ENCODE results near the gene ELF2.
A peak's percentile ranks its signal among the peaks of the same experiment; 100 is the strongest.
"Not testable (repeated sequence)": the region's sequence is repeated elsewhere in the genome, so short reads cannot be mapped to it uniquely, and the experiment has no call there.

ELF2 gene

GRCh38 chr4:139018501-139018900, 158.5 kb downstream of the ELF2 start:
- DNase-seq = peak in 1 of 3 donors; percentile 20

- DNase-seq = peak in 1 of 3 donors; percentile 39
These were observed 159.2 kb downstream of the ELF2 start for GRCh38 chr4:139017861-139018260.

- peak in 2 of 3 donors; percentile 57 to 66 for DNase-seq
These were observed 161.0 kb downstream of the ELF2 start for GRCh38 chr4:139015948-139016471.

DNA sequence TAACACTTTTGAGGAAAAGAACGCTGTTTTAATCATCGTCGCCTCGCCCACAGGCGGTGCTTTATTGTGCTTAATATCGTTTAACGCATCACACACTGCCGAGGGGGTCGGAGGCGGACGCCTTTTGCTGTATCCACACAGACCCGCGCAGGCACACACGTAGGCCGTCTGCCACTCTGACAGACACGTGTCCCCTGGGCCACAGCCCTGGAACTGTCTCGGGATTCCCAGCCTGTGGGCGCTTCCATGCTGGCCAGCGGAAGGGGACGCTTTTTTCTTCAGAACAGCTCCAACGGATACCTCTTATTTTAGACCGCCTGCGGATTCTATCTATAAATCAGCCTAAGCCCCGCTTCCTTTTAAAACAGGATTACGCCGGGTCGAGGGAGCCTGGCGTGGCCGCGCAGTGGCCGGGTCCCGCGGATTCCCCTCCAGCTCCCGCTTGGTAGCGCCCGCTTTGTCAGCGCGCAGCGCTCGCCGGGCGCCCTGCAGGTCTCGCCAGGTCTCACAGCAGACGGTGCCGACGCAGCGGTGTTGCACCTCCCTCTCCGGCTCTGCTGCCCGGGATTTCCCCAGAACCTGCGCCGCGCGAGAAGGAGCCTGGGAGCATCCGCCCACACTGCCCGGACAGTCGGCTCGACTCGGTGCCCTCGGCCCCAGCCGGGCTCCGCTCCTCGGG, 161.6 kb downstream of the ELF2 start, which contains the start of gene NOCT:
TSS of gene NOCT (plus strand) at position 513 of the 679 bp plus-strand sequence. CDS start 201 bp downstream, outside the sequence.
- peak; percentile 98 for DNase-seq

DNA sequence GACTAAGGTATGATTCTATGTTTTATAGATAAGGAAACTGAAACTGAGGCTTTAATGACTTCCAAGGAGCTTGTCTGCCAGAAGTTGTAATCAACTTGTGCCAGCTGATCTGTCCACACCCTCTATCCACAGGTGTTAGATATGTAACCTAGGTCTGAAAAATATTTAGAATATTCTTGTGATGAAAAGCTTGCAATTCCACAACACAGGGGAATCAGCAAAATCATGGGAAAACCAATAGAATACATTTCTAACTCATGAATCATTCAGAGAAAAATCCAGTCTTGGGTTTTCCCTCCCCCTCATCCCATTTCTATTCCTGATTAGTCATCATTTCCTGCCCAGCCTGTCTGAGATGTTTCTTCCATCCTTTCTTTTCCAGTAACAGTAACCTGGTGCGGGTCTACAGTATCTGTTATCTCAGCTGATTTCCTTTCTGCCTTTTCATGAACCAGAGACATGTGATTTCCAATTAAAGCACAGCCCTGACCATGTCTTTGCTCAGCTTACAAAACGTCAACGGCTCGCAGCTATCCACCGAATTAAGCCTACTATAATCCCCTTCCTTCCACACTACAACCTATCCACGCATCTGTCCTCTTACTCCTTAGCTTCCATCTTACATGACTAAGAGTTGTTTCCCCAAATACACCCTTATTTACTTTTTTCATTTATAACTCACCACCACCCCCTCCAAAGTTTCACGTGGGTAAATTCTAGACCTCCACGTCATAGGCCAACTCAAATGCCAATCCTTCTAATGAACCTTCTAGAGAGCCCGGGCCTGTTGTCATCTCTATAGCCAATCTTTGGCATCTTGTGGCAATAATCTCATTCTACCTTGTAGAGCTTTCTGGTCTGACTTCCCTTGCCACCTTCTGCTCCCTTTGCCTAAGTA, 162.4 kb downstream of the ELF2 start:
- peak; percentile 83 to 97 (median 92) for DNase-seq

DNA sequence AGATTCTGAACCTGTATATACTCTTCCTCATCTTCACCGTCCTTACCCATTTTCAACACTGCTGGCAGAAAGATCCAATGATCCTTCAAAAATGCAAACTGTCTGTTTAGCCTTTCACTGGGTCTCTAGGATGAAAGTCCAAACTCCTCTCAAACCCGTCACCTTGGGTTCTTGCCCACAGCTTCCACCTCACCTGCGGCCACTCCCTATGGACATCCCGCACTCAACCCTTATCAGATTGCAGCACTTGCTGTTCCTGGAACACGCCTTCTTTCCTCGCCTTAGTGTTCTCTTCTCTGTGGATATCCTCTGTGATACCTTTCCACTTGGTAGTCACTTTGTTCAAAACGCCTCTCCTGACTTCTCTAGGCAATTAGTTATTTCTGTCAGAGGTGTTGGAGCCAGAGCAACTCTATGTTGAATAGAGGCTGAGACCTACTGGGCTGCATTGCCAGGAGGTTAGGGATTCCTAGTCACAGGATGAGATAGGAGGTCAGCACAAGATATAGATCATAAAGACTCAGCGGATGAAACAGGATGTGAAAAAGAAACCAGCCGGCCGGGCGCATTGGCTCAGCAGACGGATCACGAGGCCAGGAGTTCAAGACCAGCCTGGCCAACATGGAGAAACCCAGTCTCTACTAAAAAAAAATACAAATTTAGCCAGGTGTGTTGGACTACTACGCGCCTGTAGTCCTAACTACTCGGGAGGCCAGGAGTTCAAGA, 165.6 kb downstream of the ELF2 start:
- DNase-seq = no peak

GRCh38 chr4:139009702-139010101, 167.3 kb downstream of the ELF2 start:
- no peak for DNase-seq

- DNase-seq = not testable (repeated sequence)
These were observed 168.7 kb downstream of the ELF2 start for GRCh38 chr4:139008278-139008677.

GRCh38 chr4:139007640-139008039, 169.4 kb downstream of the ELF2 start:
- DNase-seq = no peak

All from suppressor macrophage treated with lipopolysaccharide for 1 hour (primary cell).